Regular cardiac myocyte (primary cell): Measurements from ENCODE around the gene PBOV1. TPM values are rescaled to one million over a fixed set of nuclear protein-coding genes. Genes with fewer than 3 reads are reported as not detected.

Experiments
- total RNA-seq: library from RNA; depleted of rRNA; stranded (reverse); fragments of >200 nt; gene quantifications from 2 replicates; pipeline ENCODE4 v1.2.3, GENCODE V29; 2014

The PBOV1 gene
- not detected in 2 replicates for total RNA-seq

GRCh38 chr6:138218449-138218848, at the start of gene PBOV1:
TSS of gene PBOV1 (minus strand) at chr6:138218491. CDS start at chr6:138218395, 96 bp downstream.

Other genes starting within 250 kb of the PBOV1 start
- gene PERP, start 111.1 kb downstream of the PBOV1 start, total RNA-seq, result 14.2 and 21.7 TPM in 2 replicates
- 0.19 and 0.56 TPM in 2 replicates for gene ARFGEF3, start 56.6 kb downstream of the PBOV1 start, total RNA-seq
- gene SMIM28, start 159.4 kb upstream of the PBOV1 start, total RNA-seq, result not detected in 2 replicates
- gene HEBP2, start 185.7 kb upstream of the PBOV1 start, total RNA-seq, result 31.8 and 41.7 TPM in 2 replicates